CD1c-positive myeloid dendritic cell (primary cell): ENCODE results near the gene SPTBN4.
"Not testable (repeated sequence)": the region's sequence is repeated elsewhere in the genome, so short reads cannot be mapped to it uniquely, and the experiment has no call there.

ENCODE experiments used
- DNase-seq: peaks from one replicate; pipeline ENCODE4 v3.0.0-alpha.2; 2016; ENCODE audit errors: extremely low spot score

SPTBN4 gene

GRCh38 chr19:40465025-40465556 is 1.7 kb upstream of the SPTBN4 start:
- peak; percentile 80 for DNase-seq

- DNase-seq: peak; percentile 100
Observed at GRCh38 chr19:40465557-40466218, 1.1 kb upstream of the SPTBN4 start, which contains the start of gene BLVRB. BLVRB (minus strand) TSS chr19:40465745; CDS start chr19:40465688, 57 bp downstream.

GRCh38 chr19:40466219-40466984 is 399 bp upstream of the SPTBN4 start:
- peak; percentile 96 for DNase-seq

GRCh38 chr19:40469011-40469410 is 2.2 kb downstream of the SPTBN4 start:
- peak; percentile 32 for DNase-seq

- DNase-seq: no peak
Observed at GRCh38 chr19:40471111-40471510, 4.3 kb downstream of the SPTBN4 start.

GRCh38 chr19:40472516-40472915 is 5.7 kb downstream of the SPTBN4 start:
- DNase-seq: no peak

- DNase-seq: no peak
Observed at GRCh38 chr19:40474737-40475136, 7.9 kb downstream of the SPTBN4 start.

- not testable (repeated sequence) for DNase-seq
Observed at GRCh38 chr19:40475878-40476644, 9.3 kb downstream of the SPTBN4 start.

GRCh38 chr19:40486017-40486416 is 19.2 kb downstream of the SPTBN4 start:
- DNase-seq: no peak

GRCh38 chr19:40489882-40490230 is 23.1 kb downstream of the SPTBN4 start:
- DNase-seq: no peak

- DNase-seq: no peak
Observed at GRCh38 chr19:40492274-40492673, 25.5 kb downstream of the SPTBN4 start.

- no peak for DNase-seq
Observed at GRCh38 chr19:40493778-40494177, 27.0 kb downstream of the SPTBN4 start.

- no peak for DNase-seq
Observed at GRCh38 chr19:40494191-40494838, 27.5 kb downstream of the SPTBN4 start.

GRCh38 chr19:40497214-40497613 is 30.4 kb downstream of the SPTBN4 start:
- DNase-seq: no peak

- DNase-seq: no peak
Observed at GRCh38 chr19:40499320-40499719, 32.5 kb downstream of the SPTBN4 start.

GRCh38 chr19:40500678-40501530 is 34.1 kb downstream of the SPTBN4 start:
- not testable (repeated sequence) for DNase-seq

GRCh38 chr19:40501599-40501998 is 34.8 kb downstream of the SPTBN4 start:
- DNase-seq: no peak

GRCh38 chr19:40502081-40502480 is 35.3 kb downstream of the SPTBN4 start:
- DNase-seq: no peak

- no peak for DNase-seq
Observed at GRCh38 chr19:40502647-40503319, 36.0 kb downstream of the SPTBN4 start.

GRCh38 chr19:40503320-40503695 is 36.5 kb downstream of the SPTBN4 start:
- DNase-seq: no peak
